ENCODE data around the gene MYO3B.

Gene MYO3B

DNA sequence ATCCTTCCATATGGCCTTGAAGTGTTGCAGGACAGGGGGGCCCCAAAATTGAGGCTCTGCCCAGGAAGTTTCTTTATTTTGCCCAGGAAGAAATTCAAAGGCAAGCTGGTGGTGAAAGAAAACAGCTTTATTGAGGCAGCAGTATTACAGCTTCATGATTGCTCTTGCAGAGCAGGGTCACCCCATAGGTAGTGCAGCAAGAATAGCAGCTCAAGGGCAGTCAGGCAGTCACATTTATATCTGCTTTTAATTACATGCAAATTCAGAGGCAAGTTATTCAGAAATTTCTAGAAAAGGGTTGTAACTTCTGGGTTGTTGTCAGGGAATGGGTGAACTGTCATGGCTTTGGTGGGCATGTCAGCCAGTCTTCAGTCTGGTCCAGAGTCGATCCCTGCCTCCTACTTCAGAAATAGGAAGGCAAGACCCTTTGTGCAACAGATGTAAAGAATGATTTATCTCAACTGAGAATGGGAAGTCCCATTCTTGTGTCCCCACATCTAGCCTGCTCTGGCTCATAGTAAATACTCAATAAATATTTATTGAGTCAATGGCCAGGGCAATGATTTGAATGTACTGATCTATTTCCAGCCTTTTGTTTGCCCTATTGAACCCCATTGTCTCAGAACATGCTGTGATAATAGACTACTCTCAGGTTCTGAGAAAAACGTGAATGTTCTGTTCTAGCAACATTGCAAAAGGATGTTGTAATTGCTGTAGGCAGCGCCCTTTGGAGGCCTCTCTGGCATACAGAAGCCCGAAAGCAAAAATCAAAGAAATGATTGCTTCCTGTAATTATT, 129.8 kb downstream of the MYO3B start:
- no peak overlapping the region for H3K4me3 ChIP-seq (ENCODE audit: low read depth, low read length)
- TF ChIP-seq, protein P1, sequence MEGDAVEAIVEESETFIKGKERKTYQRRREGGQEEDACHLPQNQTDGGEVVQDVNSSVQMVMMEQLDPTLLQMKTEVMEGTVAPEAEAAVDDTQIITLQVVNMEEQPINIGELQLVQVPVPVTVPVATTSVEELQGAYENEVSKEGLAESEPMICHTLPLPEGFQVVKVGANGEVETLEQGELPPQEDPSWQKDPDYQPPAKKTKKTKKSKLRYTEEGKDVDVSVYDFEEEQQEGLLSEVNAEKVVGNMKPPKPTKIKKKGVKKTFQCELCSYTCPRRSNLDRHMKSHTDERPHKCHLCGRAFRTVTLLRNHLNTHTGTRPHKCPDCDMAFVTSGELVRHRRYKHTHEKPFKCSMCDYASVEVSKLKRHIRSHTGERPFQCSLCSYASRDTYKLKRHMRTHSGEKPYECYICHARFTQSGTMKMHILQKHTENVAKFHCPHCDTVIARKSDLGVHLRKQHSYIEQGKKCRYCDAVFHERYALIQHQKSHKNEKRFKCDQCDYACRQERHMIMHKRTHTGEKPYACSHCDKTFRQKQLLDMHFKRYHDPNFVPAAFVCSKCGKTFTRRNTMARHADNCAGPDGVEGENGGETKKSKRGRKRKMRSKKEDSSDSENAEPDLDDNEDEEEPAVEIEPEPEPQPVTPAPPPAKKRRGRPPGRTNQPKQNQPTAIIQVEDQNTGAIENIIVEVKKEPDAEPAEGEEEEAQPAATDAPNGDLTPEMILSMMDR (conservative IDR thresholded peaks at IDR 0.05; ENCODE audit: low read depth, low read length) = no peak
- no peak for DNase-seq (ENCODE audit: low read depth)

DNA sequence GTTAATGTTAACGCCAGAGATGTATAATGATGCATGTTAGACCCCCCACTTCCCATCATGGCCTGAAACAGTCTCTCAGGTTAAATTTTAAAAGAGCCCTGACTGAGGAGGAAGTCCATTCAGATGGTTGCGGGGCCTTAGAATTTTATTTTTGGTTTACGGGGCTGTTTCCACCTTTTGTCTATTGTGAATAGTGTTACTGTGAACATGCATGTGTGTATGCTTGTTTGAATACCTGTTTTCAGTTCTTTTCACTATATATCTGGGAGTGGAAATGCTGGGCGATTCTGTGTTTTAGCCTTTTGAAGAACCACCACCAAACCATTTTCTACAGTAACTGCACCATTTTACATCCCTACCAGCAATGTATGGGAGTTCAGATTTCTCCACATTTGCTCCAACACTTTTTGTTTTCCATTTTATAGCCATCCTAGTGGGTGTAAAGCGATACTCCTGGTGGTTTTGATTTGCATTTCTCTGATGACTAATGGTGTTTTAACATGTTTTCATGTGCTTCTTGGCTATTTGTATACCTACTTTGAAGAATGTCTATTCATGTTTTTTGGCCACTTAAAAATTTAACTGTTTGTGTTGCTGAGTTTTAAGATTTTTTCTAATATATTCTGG, 133.0 kb downstream of the MYO3B start:
- TF ChIP-seq, protein P1 (conservative IDR thresholded peaks at IDR 0.05; ENCODE audit: low read depth, low read length) = no peak
- DNase-seq (ENCODE audit: low read depth) = no peak
- no peak overlapping the region for H3K4me3 ChIP-seq (ENCODE audit: low read depth, low read length)

DNA sequence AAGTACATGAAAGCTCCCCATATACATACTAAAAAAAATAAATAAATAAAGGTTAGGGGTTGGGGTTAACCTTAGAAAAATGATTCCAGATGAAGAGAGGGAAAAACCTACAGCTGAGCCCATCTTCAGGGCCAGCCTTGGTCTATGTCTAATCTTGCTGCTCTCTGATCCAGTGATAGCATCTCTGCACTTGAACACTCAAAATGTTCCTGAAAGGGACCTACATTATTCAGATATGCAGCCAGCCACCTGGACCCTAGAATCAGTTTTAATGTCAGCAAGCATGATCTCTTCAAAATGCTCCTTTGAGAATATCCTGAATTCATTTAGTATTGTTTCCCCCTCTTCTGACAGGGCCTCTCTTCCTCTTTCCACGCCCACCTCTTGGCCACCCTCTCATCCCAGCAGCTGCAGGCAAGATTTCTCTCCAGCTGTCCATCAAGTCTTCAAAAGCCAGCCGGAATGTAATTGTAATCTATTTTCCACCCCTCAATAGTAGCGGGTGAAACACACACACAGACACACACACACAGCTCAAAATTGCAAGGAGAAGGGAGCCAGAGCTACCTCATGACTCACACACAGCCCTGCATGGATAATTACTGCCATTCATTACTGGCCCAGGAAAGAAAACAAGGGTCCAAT, 135.5 kb downstream of the MYO3B start:
- TF ChIP-seq, protein P1 (conservative IDR thresholded peaks at IDR 0.05; ENCODE audit: low read depth, low read length) = no peak
- H3K4me3 ChIP-seq (ENCODE audit: low read depth, low read length) = no peak overlapping the region
- no peak for DNase-seq (ENCODE audit: low read depth)

DNA sequence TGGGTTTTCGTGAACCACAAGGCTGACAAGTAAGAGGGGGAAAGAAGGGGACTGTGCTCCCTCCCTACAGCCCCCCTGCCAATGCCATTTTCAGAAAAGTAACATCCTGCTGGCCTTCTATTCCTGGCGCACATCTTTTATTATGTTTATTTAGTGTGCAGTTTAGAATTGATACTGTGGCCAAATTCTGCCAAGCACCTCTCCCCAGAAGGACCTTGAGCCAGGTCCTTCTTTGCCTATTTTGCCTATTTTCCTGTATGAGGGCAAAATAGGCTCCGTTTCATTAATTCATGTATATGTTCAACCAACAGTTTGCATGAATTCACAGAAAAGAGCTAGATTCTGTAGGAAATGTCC, 136.0 kb downstream of the MYO3B start:
- DNase-seq (ENCODE audit: low read depth) = no peak
- H3K4me3 ChIP-seq (ENCODE audit: low read depth, low read length) = no peak overlapping the region
- TF ChIP-seq, protein P1 (conservative IDR thresholded peaks at IDR 0.05; ENCODE audit: low read depth, low read length) = no peak

DNA sequence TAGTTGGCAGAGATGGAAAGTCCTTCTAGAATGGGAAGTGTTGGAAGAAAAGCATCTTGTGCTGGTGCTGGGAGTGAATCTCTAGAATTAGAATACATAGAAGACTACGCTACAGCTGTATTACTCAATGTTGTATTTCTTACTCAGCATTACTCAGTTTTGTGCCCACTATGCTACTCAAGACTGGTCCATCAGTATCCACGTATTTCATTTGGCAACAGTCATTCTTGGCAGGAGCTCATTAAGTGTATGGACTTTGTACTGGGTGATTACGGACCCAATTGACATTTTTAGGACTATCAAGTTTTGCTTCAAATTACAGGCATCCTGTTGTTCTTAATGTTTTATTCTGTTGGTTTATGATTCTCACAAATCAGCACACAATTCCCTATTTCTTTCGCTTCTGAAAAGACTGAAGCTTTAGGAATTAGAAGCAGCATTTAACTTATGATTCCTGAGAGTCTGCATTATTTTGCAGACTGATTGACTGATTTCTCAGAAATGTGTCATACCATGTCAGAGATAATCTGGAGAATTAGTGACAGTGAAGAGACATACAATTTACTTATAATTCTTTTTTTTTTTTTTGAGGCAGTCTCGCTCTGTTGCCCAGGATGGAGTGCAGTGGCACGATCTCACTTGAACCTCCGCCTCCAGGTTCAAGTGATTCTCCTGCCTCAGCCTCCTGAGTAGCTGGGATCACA, 136.9 kb downstream of the MYO3B start:
- TF ChIP-seq, protein P1 (conservative IDR thresholded peaks at IDR 0.05; ENCODE audit: low read depth, low read length) = no peak
- H3K4me3 ChIP-seq (ENCODE audit: low read depth, low read length) = no peak overlapping the region
- DNase-seq (ENCODE audit: low read depth) = no peak

DNA sequence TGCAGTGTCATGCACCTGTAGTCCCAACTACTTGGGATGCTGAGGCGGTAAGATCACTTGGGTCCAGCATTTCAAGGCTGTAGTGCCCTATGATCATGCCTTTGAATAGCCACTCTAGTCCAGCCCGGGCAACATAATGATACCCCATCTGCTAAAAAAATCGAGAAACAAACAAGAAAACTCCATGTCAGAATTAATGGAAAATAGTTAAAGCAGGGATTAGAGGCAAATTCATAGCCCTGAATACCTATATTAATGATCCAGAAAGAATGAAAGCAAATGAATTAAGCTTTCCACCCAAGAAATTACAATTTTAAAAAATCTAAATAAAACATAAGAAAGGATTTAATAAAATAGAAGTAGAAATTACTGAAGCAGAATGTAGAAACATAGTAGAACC, 143.0 kb downstream of the MYO3B start:
- no peak for DNase-seq (ENCODE audit: low read depth)
- TF ChIP-seq, protein P1 (conservative IDR thresholded peaks at IDR 0.05; ENCODE audit: low read depth, low read length) = no peak
- H3K4me3 ChIP-seq (ENCODE audit: low read depth, low read length) = no peak overlapping the region
